ENCODE measurements around the gene RIPK4. TPM values are rescaled to one million over a fixed set of nuclear protein-coding genes. Genes with fewer than 3 reads are reported as not detected.
"Not testable (repeated sequence)": the region's sequence is repeated elsewhere in the genome, so short reads cannot be mapped to it uniquely, and the experiment has no call there.

The RIPK4 gene
- total and polyA plus RNA-seq, 7 donors = 0.01 TPM; not detected in 6

DNA sequence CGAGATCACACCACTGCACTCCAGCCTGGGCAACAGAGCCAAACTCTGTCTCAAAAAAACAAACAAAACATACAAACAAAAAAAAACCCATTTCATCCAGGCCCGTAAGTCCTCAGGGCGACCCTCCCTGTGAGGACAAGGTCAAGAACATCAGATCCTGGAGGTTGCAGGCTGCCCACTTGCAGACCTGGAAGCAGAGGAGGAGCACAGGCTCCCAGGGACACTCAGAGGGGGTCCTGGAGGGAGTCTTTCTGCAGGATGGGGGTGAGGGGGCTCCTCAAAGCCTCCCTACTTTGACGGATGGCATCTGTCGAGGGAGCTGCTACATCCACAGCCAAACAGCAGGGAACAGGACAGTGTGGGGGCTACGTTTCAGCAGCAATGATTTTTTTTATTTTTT is 47.2 kb downstream of the RIPK4 start:
- Histone ChIP-seq H3K27me3 (ENCODE audit: insufficient read depth in 3 of 3, low read length in 2 of 3) (peaks cover 0 to 3% (median 3%) of the 10 kb centered on the region in 3 donors), H3K36me3 (ENCODE audit: insufficient read depth in 1 of 2, low read depth in 1 of 2) (no peaks in the 10 kb centered on the region), H3K9me3 (no peaks in the 10 kb centered on the region), H3K27ac (no peak overlapping the region), H3K4me3 (no peak overlapping the region), H3K4me1 (no peaks in the 10 kb centered on the region)
- ATAC-seq (no peak), DNase-seq (peak in 1 of 2 donors; percentile 4)
- intact Hi-C loops (cut with DNase I) = no loop called here
- TF ChIP-seq, protein P1, sequence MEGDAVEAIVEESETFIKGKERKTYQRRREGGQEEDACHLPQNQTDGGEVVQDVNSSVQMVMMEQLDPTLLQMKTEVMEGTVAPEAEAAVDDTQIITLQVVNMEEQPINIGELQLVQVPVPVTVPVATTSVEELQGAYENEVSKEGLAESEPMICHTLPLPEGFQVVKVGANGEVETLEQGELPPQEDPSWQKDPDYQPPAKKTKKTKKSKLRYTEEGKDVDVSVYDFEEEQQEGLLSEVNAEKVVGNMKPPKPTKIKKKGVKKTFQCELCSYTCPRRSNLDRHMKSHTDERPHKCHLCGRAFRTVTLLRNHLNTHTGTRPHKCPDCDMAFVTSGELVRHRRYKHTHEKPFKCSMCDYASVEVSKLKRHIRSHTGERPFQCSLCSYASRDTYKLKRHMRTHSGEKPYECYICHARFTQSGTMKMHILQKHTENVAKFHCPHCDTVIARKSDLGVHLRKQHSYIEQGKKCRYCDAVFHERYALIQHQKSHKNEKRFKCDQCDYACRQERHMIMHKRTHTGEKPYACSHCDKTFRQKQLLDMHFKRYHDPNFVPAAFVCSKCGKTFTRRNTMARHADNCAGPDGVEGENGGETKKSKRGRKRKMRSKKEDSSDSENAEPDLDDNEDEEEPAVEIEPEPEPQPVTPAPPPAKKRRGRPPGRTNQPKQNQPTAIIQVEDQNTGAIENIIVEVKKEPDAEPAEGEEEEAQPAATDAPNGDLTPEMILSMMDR (IDR thresholded peaks at IDR 0.05) = no peak
- 82 to 83% (median 83%) methylated on average over 6 of the region's 6 CpGs for WGBS, 3 donors

DNA sequence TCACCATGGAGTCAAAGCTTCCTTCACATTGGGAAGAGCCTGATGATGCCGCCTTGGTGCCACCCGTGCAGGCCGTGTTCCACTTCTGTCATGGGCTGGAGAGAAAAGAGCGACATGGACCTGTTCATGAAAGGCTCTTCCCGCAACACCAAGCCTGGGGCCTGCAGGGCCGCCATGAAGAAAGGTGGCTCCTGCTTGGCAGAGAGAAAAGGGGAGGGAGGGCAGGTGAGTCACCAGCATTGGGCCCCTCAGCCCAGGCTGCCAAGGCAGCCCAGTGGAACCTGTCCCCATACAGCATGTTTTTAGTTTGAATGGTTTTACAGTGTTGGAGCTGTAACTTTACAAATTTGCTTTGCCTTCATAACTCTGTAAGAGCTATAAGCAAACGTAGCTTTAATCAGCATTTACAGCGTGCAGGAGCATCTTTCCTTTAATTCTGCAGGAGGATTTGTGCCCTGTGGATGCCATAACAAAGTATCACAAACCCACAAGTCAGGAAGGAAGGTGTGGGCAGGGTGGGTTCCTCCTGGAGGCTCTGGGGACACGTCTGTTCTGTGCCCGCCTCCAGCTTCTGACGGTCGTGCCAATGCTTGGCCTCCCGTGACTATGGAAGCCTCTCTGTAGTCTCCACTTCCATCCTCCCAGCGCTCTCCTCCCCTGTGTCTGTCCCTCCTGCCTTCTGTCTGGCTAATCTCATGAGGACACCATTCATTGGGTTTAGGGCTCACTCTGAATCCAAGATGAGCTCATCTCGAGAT is 49.1 kb downstream of the RIPK4 start:
- Histone ChIP-seq H3K27ac (no peak overlapping the region), H3K4me3 (no peak overlapping the region), H3K9me3 (no peaks in the 10 kb centered on the region), H3K27me3 (ENCODE audit: insufficient read depth in 3 of 3, low read length in 2 of 3) (peaks cover 2 to 3% (median 3%) of the 10 kb centered on the region in 3 donors), H3K36me3 (ENCODE audit: insufficient read depth in 1 of 2, low read depth in 1 of 2) (no peaks in the 10 kb centered on the region), H3K4me1 (no peaks in the 10 kb centered on the region)
- intact Hi-C loops (cut with DNase I) = no loop called here
- WGBS, 3 donors = 76 to 83% (median 82%) methylated on average over 15 of the region's 15 CpGs
- ATAC-seq (no peak), DNase-seq (no peak)
- TF ChIP-seq, protein P1 (IDR thresholded peaks at IDR 0.05) = no peak

DNA sequence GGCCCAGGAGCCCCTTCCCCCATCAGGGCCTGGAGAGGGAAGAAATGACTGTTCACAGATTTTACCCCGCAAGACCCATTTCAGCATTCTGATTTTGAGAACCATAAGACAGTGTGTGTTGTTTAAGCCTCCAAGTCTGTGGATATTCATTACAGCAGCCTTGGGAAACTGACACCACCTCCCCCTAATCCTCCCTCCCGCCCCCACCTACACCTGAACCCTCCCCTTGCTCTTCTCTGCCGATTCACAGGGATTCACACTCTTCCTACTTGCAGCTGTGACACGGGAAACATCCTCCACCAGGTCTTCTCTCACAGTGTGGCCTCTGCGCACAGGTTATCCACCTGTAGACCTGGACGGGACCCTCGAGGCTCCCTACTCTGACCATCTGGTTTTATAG is 50.1 kb downstream of the RIPK4 start:
- Histone ChIP-seq H3K9me3 (no peaks in the 10 kb centered on the region), H3K27ac (no peak overlapping the region), H3K4me3 (no peak overlapping the region), H3K36me3 (ENCODE audit: insufficient read depth in 1 of 2, low read depth in 1 of 2) (no peaks in the 10 kb centered on the region), H3K4me1 (no peaks in the 10 kb centered on the region), H3K27me3 (ENCODE audit: insufficient read depth in 3 of 3, low read length in 2 of 3) (peaks cover 2 to 13% (median 3%) of the 10 kb centered on the region in 3 donors)
- TF ChIP-seq, protein P1 (IDR thresholded peaks at IDR 0.05) = no peak
- DNase-seq (no peak), ATAC-seq (no peak)
- WGBS, 3 donors = 74 to 81% (median 77%) methylated on average over 7 of the region's 7 CpGs
- intact Hi-C loops (cut with DNase I) = no loop called here

DNA sequence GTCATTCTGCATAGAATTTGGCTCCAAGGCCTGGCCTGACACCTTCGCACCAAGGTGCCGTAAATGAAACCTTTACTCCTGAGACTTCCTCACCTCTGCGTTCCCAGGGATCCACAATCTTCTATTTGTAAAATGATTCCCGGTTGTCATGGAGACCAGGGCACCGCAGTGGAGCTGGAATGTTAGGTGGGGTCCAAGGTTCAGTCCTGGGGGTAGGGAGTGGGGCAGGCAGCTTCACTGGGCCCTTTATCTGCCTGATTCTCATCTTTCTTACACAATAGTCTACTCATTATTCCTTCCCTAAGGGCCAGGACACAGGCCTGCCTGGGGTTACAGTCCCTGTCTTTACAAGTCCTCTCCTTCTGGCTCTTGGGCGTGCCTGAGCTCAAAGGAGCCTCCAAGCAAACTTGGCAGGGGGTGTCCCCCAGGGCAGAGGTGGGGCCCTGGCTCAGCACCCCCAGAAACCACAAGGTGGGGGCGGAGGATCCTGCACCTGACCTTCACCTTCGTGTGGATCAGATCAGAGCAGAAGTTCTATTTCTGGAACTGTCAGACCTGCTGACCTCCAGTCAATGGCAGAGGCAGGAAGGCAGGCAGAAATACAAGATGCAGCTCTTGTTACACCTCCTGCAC is 51.1 kb downstream of the RIPK4 start:
- ATAC-seq = no peak
- DNase-seq = no peak
- Histone ChIP-seq H3K4me3 (no peak overlapping the region), H3K36me3 (ENCODE audit: insufficient read depth in 1 of 2, low read depth in 1 of 2) (no peaks in the 10 kb centered on the region), H3K4me1 (no peaks in the 10 kb centered on the region), H3K27me3 (ENCODE audit: insufficient read depth in 3 of 3, low read length in 2 of 3) (peaks cover 2 to 13% (median 3%) of the 10 kb centered on the region in 3 donors), H3K9me3 (no peaks in the 10 kb centered on the region), H3K27ac (no peak overlapping the region)
- 77 to 84% (median 77%) methylated on average over 8 of the region's 8 CpGs for WGBS, 3 donors
- intact Hi-C loops (cut with DNase I) = no loop called here
- TF ChIP-seq, protein P1 (IDR thresholded peaks at IDR 0.05) = no peak

DNA sequence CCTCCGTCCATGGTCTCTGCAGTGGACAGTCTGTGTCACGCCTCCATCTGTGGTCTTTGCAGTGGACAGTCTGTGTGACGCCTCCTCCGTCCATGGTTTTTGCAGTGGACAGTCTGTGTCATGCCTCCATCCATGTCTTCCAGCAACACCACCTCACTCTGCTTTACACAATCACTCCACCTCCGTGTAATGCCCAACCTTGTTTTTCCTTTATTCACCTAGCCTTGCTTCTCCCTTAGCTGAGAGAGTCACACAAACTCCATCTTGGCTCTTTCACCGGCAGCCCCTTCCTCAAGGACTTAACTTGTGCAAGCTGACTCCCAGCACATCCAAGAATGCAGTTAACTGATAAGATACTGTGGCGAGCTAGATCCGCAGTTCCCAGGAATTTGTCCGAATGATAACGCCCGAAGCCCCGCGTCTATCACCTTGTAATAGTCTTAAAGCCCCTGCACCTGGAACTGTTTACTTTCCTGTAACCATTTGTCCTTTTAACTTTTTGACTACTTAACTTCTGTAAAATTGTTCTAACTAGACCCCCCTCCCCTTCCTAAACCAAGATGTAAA is 52.5 kb downstream of the RIPK4 start:
- WGBS, 3 donors = 56 to 66% (median 64%) methylated on average over 13 of the region's 13 CpGs
- not testable (repeated sequence) for H3K9me3 ChIP-seq, DNase-seq

More for the DNA sequence above, 52.5 kb downstream of the RIPK4 start:
- intact Hi-C loops (cut with DNase I); H3K4me1 ChIP-seq; H3K27ac ChIP-seq; H3K4me3 ChIP-seq; H3K36me3 ChIP-seq (ENCODE audit: insufficient read depth in 1 of 2, low read depth in 1 of 2); ATAC-seq: not testable (repeated sequence)
- H3K27me3 ChIP-seq (ENCODE audit: insufficient read depth in 3 of 3, low read length in 2 of 3) = peaks cover 2 to 13% (median 3%) of the 10 kb centered on the region in 3 donors

Data from psoas muscle (tissue), 8 donors.